Neural progenitor cell (in vitro differentiated cells): Measurements from ENCODE around the gene CLEC3B. TPM values are rescaled to one million over a fixed set of nuclear protein-coding genes. Genes with fewer than 3 reads are reported as not detected.
A peak's percentile ranks its signal among the peaks of the same experiment; 100 is the strongest.

Source experiments
- DNase-seq: peaks from one replicate; pipeline ENCODE4 v3.0.0-alpha.2; 2016; ENCODE audit warnings: low spot score
- H2AFZ ChIP-seq: fragments of 200-600 bp; sonication (generic); replicated peaks from 2 replicates; pipeline ENCODE4 v1.6.1; 2016; ENCODE audit warnings: antibody characterized with exemption
- H3F3A ChIP-seq: fragments of 200-600 bp; sonication (generic); 2 replicates; pipeline ENCODE4 v1.6.1; 2016; ENCODE audit warnings: antibody characterized with exemption, low read depth
- H3K27ac ChIP-seq: fragments of 200-600 bp; sonication (generic); 2 replicates; pipeline ENCODE4 v1.5.1; 2016; ENCODE audit warnings: mild to moderate bottlenecking
- H3K27me3 ChIP-seq: fragments of 200-600 bp; sonication (generic); 2 replicates; pipeline ENCODE4 v1.6.1; 2016; ENCODE audit warnings: mild to moderate bottlenecking, moderate library complexity
- H3K36me3 ChIP-seq: fragments of 200-600 bp; sonication (generic); 2 replicates; pipeline ENCODE4 v1.5.1; 2016
- H3K4me1 ChIP-seq: fragments of 200-600 bp; sonication (generic); 2 replicates; pipeline ENCODE4 v1.6.1; 2016; ENCODE audit warnings: mixed run types
- H3K4me2 ChIP-seq: fragments of 200-600 bp; sonication (generic); 2 replicates; pipeline ENCODE4 v1.6.1; 2016
- H3K4me3 ChIP-seq: fragments of 200-600 bp; sonication (generic); 2 replicates; pipeline ENCODE4 v1.5.1; 2016
- H3K79me2 ChIP-seq: fragments of 200-600 bp; sonication (generic); 2 replicates; pipeline ENCODE4 v1.6.1; 2016; ENCODE audit warnings: low read depth
- H3K9ac ChIP-seq: fragments of 200-600 bp; sonication (generic); 2 replicates; pipeline ENCODE4 v1.6.1; 2016
- H3K9me3 ChIP-seq: fragments of 200-600 bp; sonication (generic); 2 replicates; pipeline ENCODE4 v1.5.1; 2016; ENCODE audit warnings: low read depth
- H4K20me1 ChIP-seq: fragments of 200-600 bp; sonication (generic); 2 replicates; pipeline ENCODE4 v1.6.1; 2016; ENCODE audit warnings: low read depth
- H3K27ac Mint-ChIP-seq: 3 replicates; pipeline ENCODE4 v1.8.0; 2021; ENCODE audit warnings: mixed read lengths
- H3K27me3 Mint-ChIP-seq: 2 replicates; pipeline ENCODE4 v1.8.0; 2022; ENCODE audit warnings: low read depth, mild to moderate bottlenecking, inconsistent platforms, moderate library complexity, mixed read lengths; ENCODE audit not compliant: insufficient read depth
- H3K36me3 Mint-ChIP-seq: 3 replicates; pipeline ENCODE4 v1.8.0; 2021; ENCODE audit warnings: mixed read lengths
- H3K4me1 Mint-ChIP-seq: 3 replicates; pipeline ENCODE4 v1.8.0; 2021; ENCODE audit warnings: mixed read lengths
- H3K4me3 Mint-ChIP-seq: 3 replicates; pipeline ENCODE4 v1.8.0; 2021; ENCODE audit warnings: mild to moderate bottlenecking, moderate library complexity, mixed read lengths
- H3K9me3 Mint-ChIP-seq: 3 replicates; pipeline ENCODE4 v1.8.0; 2020; ENCODE audit warnings: mixed read lengths
- CTCF ChIP-seq: fragments of 200-600 bp; sonication (generic); IDR thresholded peaks from 2 replicates; pipeline ENCODE4 v1.5.1; 2017; ENCODE audit warnings: antibody characterized with exemption, mild to moderate bottlenecking
- EZH2 ChIP-seq: fragments of 200-600 bp; sonication (generic); IDR thresholded peaks from 2 replicates; pipeline ENCODE4 v1.6.1; 2017; ENCODE audit warnings: antibody characterized with exemption, mild to moderate bottlenecking, moderate library complexity
- EZH2phosphoT487 ChIP-seq: fragments of 200-600 bp; sonication (generic); IDR thresholded peaks from 2 replicates; pipeline ENCODE4 v1.6.1; 2017; ENCODE audit warnings: antibody characterized with exemption
- total RNA-seq: library from RNA; depleted of rRNA; stranded (reverse); fragments of >200 nt; gene quantifications from 2 replicates; pipeline ENCODE4 v1.2.3, GENCODE V29; 2015; ENCODE audit warnings: low replicate concordance

The CLEC3B gene
- not detected in 2 replicates for total RNA-seq

- Mint-ChIP-seq H3K27ac (peak within 1 kb of the TSS; percentile 91), H3K9me3 (no peaks in the 10 kb centered on the region), H3K4me3 (no peak within 1 kb of the TSS), H3K4me1 (peaks cover 15% of the 10 kb centered on the region), H3K27me3 (peaks cover 3% of the 10 kb centered on the region), H3K36me3 (no peaks in the 10 kb centered on the region)
- Histone ChIP-seq H3K36me3 (no peaks in the 10 kb centered on the region), H3K9ac (no peak within 1 kb of the TSS), H3F3A (no peaks in the 10 kb centered on the region), H3K9me3 (no peaks in the 10 kb centered on the region), H3K27ac (no peak within 1 kb of the TSS), H3K4me1 (peaks cover 4% of the 10 kb centered on the region), H3K79me2 (no peaks in the 10 kb centered on the region), H3K4me3 (no peak within 1 kb of the TSS), H2AFZ (no peak within 1 kb of the TSS), H3K27me3 (no peaks in the 10 kb centered on the region), H4K20me1 (no peaks in the 10 kb centered on the region), H3K4me2 (no peak within 1 kb of the TSS)
- TF ChIP-seq EZH2, result no peak
- TF ChIP-seq EZH2phosphoT487, result no peak
- TF ChIP-seq CTCF, result no peak
- no peak for DNase-seq
These were observed at the start of gene CLEC3B for GRCh38 chr3:45026038-45026437. Gene CLEC3B (plus strand): TSS chr3:45026303. CDS start chr3:45026363, 60 bp downstream.

GRCh38 chr3:44981220-44981619 is 44.9 kb upstream of the CLEC3B start:
- TF ChIP-seq EZH2, result no peak
- H3K9me3 ChIP-seq, result no peaks in the 10 kb centered on the region
- H3K4me1 ChIP-seq, result peaks cover 8% of the 10 kb centered on the region
- peaks cover 10% of the 10 kb centered on the region for H3K36me3 Mint-ChIP-seq
- H3K79me2 ChIP-seq, result peaks cover 100% of the 10 kb centered on the region
- peaks cover 13% of the 10 kb centered on the region for H3K4me1 Mint-ChIP-seq
- peaks cover 46% of the 10 kb centered on the region for H4K20me1 ChIP-seq
- H3K4me3 Mint-ChIP-seq, result no peak overlapping the region
- no peaks in the 10 kb centered on the region for H3F3A ChIP-seq
- H2AFZ ChIP-seq, result no peak overlapping the region
- no peaks in the 10 kb centered on the region for H3K36me3 ChIP-seq
- peaks cover 2% of the 10 kb centered on the region for H3K9me3 Mint-ChIP-seq
- H3K4me3 ChIP-seq, result no peak overlapping the region
- no peak overlapping the region for H3K27ac Mint-ChIP-seq
- DNase-seq, result no peak
- H3K27ac ChIP-seq, result no peak overlapping the region
- H3K4me2 ChIP-seq, result no peak overlapping the region
- no peaks in the 10 kb centered on the region for H3K27me3 Mint-ChIP-seq
- peak overlapping the region; percentile 23 for H3K9ac ChIP-seq
- no peaks in the 10 kb centered on the region for H3K27me3 ChIP-seq

- peaks cover 100% of the 10 kb centered on the region for H3K79me2 ChIP-seq
- no peak overlapping the region for H3K9ac ChIP-seq
- no peaks in the 10 kb centered on the region for H3K36me3 ChIP-seq
- H3K27me3 Mint-ChIP-seq, result no peaks in the 10 kb centered on the region
- no peak overlapping the region for H3K27ac Mint-ChIP-seq
- H3K4me1 ChIP-seq, result peaks cover 8% of the 10 kb centered on the region
- H3K27me3 ChIP-seq, result no peaks in the 10 kb centered on the region
- no peak overlapping the region for H3K4me3 Mint-ChIP-seq
- H4K20me1 ChIP-seq, result peaks cover 46% of the 10 kb centered on the region
- H2AFZ ChIP-seq, result no peak overlapping the region
- no peak overlapping the region for H3K4me3 ChIP-seq
- H3K36me3 Mint-ChIP-seq, result peaks cover 12% of the 10 kb centered on the region
- H3K27ac ChIP-seq, result no peak overlapping the region
- no peaks in the 10 kb centered on the region for H3K9me3 ChIP-seq
- H3K4me2 ChIP-seq, result no peak overlapping the region
- DNase-seq, result no peak
- H3K9me3 Mint-ChIP-seq, result peaks cover 2% of the 10 kb centered on the region
- peaks cover 12% of the 10 kb centered on the region for H3K4me1 Mint-ChIP-seq
- no peaks in the 10 kb centered on the region for H3F3A ChIP-seq
- TF ChIP-seq CTCF (no peak), EZH2 (no peak)
These were observed 44.4 kb upstream of the CLEC3B start for GRCh38 chr3:44981751-44982150.

DNA sequence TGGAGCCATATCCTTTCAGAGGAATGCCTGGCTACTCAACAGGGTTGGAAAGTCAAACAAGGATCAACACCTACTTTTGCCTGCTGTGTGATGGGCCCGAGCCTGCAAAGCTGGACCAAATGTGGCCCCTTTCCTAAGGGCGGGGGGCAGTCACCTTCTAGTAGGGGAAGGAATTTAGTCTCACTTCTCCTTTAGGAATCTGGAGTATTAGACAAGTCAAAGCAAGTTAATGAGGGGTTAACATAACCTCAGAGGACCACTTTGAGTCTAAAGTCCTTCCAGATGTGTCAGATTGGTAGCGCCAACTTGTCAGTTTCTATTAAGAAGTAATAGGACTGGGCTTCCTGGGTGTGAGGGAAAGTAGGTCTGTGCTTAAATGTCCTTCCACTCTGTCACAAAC is 43.3 kb upstream of the CLEC3B start:
- Mint-ChIP-seq H3K36me3 (peaks cover 12% of the 10 kb centered on the region), H3K4me1 (peaks cover 6% of the 10 kb centered on the region), H3K27me3 (no peaks in the 10 kb centered on the region), H3K9me3 (peaks cover 2% of the 10 kb centered on the region), H3K4me3 (no peak overlapping the region), H3K27ac (no peak overlapping the region)
- Histone ChIP-seq H2AFZ (no peak overlapping the region), H4K20me1 (peaks cover 39% of the 10 kb centered on the region), H3F3A (no peaks in the 10 kb centered on the region), H3K4me3 (no peak overlapping the region), H3K27me3 (no peaks in the 10 kb centered on the region), H3K36me3 (no peaks in the 10 kb centered on the region), H3K27ac (no peak overlapping the region), H3K9ac (no peak overlapping the region), H3K9me3 (no peaks in the 10 kb centered on the region), H3K4me1 (no peaks in the 10 kb centered on the region), H3K79me2 (peaks cover 100% of the 10 kb centered on the region), H3K4me2 (no peak overlapping the region)
- TF ChIP-seq EZH2phosphoT487 (no peak), EZH2 (no peak), CTCF (no peak)
- no peak for DNase-seq
